ENCODE data around the gene SPAG9.
A peak's percentile ranks its signal among the peaks of the same experiment; 100 is the strongest.

Gene SPAG9

GRCh38 chr17:50949128-50949988 is 171.3 kb downstream of the SPAG9 start:
- no peaks in the 10 kb centered on the region for H3K36me3 ChIP-seq (ENCODE audit: control insufficient read depth in 2 of 2, insufficient read depth in 1 of 2, low read length in 2 of 2)
- CTCF ChIA-PET, result interaction anchor here (0.6 to 12.1 kb wide), 27 partner anchors 8 to 1099 kb away, joined by 3 to 329 read pairs (median 4); partner anchors contain the start of gene TOB1
- H3K4me1 ChIP-seq (ENCODE audit: control insufficient read depth, insufficient read depth, low read length), result peaks cover 2% of the 10 kb centered on the region; the same call in 1 of the 2 replicates
- H3K9me3 ChIP-seq (ENCODE audit: control insufficient read depth, insufficient read depth, low read depth, low read length), result no peaks in the 10 kb centered on the region
- TF ChIP-seq ZXDB (tag by site-specific recombination; IDR thresholded peaks at IDR 0.05) (peak; percentile 39; the same call in 1 of the 2 replicates), ZSCAN4 (tag by site-specific recombination; IDR thresholded peaks at IDR 0.05) (no peak), PBX3 (CRISPR knock-in tag; IDR thresholded peaks at IDR 0.05) (peak; percentile 32; the same call in 1 of the 2 replicates), ZNF223 (tag by site-specific recombination; IDR thresholded peaks at IDR 0.05) (0 out of 2 replicates have a peak, but pooled peaks have one; percentile 41), ZBTB48 (tag by site-specific recombination; IDR thresholded peaks at IDR 0.05) (0 out of 2 replicates have a peak, but pooled peaks have one; percentile 27)
- POLR2A ChIA-PET, result interaction anchor here (0.6 to 3.2 kb wide), 3 partner anchors 10 to 83 kb away, joined by 3 to 61 read pairs (median 5); partner anchors contain the start of gene TOB1
- peak overlapping the region; percentile 44; the same call in 1 of the 2 replicates for H3K27ac ChIP-seq (ENCODE audit: extremely low read depth, low read depth, low read length)
- H3K4me3 ChIP-seq (ENCODE audit: low read depth, low read length), result no peak overlapping the region

- Histone ChIP-seq H3K36me3 (ENCODE audit: control insufficient read depth in 2 of 2, insufficient read depth in 1 of 2, low read length in 2 of 2) (no peaks in the 10 kb centered on the region), H3K4me1 (ENCODE audit: control insufficient read depth, insufficient read depth, low read length) (peaks cover 8% of the 10 kb centered on the region), H3K9me3 (ENCODE audit: control insufficient read depth, insufficient read depth, low read depth, low read length) (no peaks in the 10 kb centered on the region), H3K4me3 (ENCODE audit: low read depth, low read length) (no peak overlapping the region), H3K27ac (ENCODE audit: extremely low read depth, low read depth, low read length) (no peak overlapping the region)
- ChIA-PET POLR2A (interaction anchor here (3.2 kb wide), 1 partner anchor 83 kb away, joined by 61 read pairs; the partner anchor contains the start of gene TOB1), CTCF (interaction anchor here (0.6 to 12.1 kb wide), 12 partner anchors 8 to 1099 kb away, joined by 3 to 329 read pairs (median 4); partner anchors contain the start of gene TOB1)
- TF ChIP-seq ZNF311 (tag by site-specific recombination; IDR thresholded peaks at IDR 0.05; ENCODE audit: borderline replicate concordance) (no peak), GLIS1 (tag by site-specific recombination; IDR thresholded peaks at IDR 0.05) (no peak), ZNF488 (tag by site-specific recombination; IDR thresholded peaks at IDR 0.05) (no peak), ZNF777 (tag by site-specific recombination; IDR thresholded peaks at IDR 0.05; ENCODE audit: borderline replicate concordance) (no peak), ZNF561 (tag by site-specific recombination; IDR thresholded peaks at IDR 0.05; ENCODE audit: borderline replicate concordance) (no peak), SCRT2 (tag by site-specific recombination; IDR thresholded peaks at IDR 0.05) (no peak), ZNF624 (tag by site-specific recombination; IDR thresholded peaks at IDR 0.05) (no peak), ZFP69B (tag by site-specific recombination; IDR thresholded peaks at IDR 0.05) (no peak), PBX3 (CRISPR knock-in tag; IDR thresholded peaks at IDR 0.05) (no peak), EGR2 (tag by site-specific recombination; IDR thresholded peaks at IDR 0.05; ENCODE audit: low read depth) (no peak), ZNF558 (tag by site-specific recombination; IDR thresholded peaks at IDR 0.05) (no peak), ZNF19 (tag by site-specific recombination; IDR thresholded peaks at IDR 0.05; ENCODE audit: low read depth) (no peak), ZBTB49 (tag by site-specific recombination; IDR thresholded peaks at IDR 0.05; ENCODE audit: low read depth) (no peak), ZIC2 (tag by site-specific recombination; IDR thresholded peaks at IDR 0.05) (no peak), SP7 (tag by site-specific recombination; IDR thresholded peaks at IDR 0.05) (no peak), ZNF266 (tag by site-specific recombination; IDR thresholded peaks at IDR 0.05; ENCODE audit: low read depth) (no peak)
These were observed 172.0 kb downstream of the SPAG9 start for GRCh38 chr17:50948711-50949110.
